Caco-2 (cell line): ENCODE measurements around the gene TMEM109. TPM values are rescaled to one million over a fixed set of nuclear protein-coding genes. Genes with fewer than 3 reads are reported as not detected.

Source experiments
- BruUV-seq: library from RNA; stranded (reverse); fragments of 400-500 nt; replicated peaks from 2 replicates; lab custom pipeline; 2021; lab: Mats Ljungman, UMichigan
- CTCF ChIA-PET: fragments of 300-600 bp; sonication (Branson Sonifier 250); formaldehyde crosslinking; loops from one replicate; lab custom pipeline; 2022; ENCODE audit warnings: antibody characterized with exemption; lab: Charles Lee
- POLR2A ChIA-PET: fragments of 300-600 bp; sonication (Branson Sonifier 250); formaldehyde crosslinking; loops from one replicate; lab custom pipeline; 2022; ENCODE audit warnings: antibody characterized with exemption; lab: Charles Lee
- DNase-seq, 2 experiments: peaks; one replicate each; pipeline versions ENCODE4 v3.0.0 to v3.0.0-alpha.2; 2020 to 2022
- H3K27me3 ChIP-seq: replicated peaks from 2 replicates; pipeline ENCODE4 v1.6.0; 2011; ENCODE audit warnings: low read length; ENCODE audit not compliant: control insufficient read depth, insufficient read depth
- H3K36me3 ChIP-seq: 2 replicates; pipeline ENCODE4 v1.5.1; 2011; ENCODE audit warnings: low read length; ENCODE audit not compliant: control insufficient read depth, insufficient read depth
- H3K4me1 ChIP-seq: fragments of 250-450 bp; sonication (Bioruptor Pico); 2 replicates; pipeline ENCODE4 v1.5.1; 2020; ENCODE audit warnings: mild to moderate bottlenecking
- H3K4me3 ChIP-seq: 2 replicates; pipeline ENCODE4 v1.5.1; 2011; ENCODE audit warnings: low read depth, mild to moderate bottlenecking, control low read depth, low read length
- H3K9me3 ChIP-seq: fragments of 250-450 bp; sonication (Bioruptor Pico); 2 replicates; pipeline ENCODE4 v1.5.1; 2020; ENCODE audit warnings: mild to moderate bottlenecking, moderate library complexity
- H3K27ac Mint-ChIP-seq: one replicate; pipeline ENCODE4 v1.8.0; 2022; ENCODE audit warnings: mixed read lengths; ENCODE audit not compliant: unreplicated experiment
- H3K27me3 Mint-ChIP-seq: one replicate; pipeline ENCODE4 v1.8.0; 2022; ENCODE audit warnings: mixed read lengths; ENCODE audit not compliant: insufficient read depth, unreplicated experiment
- H3K36me3 Mint-ChIP-seq: one replicate; pipeline ENCODE4 v1.8.0; 2022; ENCODE audit warnings: mild to moderate bottlenecking, mixed read lengths; ENCODE audit not compliant: insufficient read depth, unreplicated experiment
- H3K4me1 Mint-ChIP-seq: one replicate; pipeline ENCODE4 v1.8.0; 2022; ENCODE audit warnings: low read depth, mixed read lengths; ENCODE audit not compliant: unreplicated experiment
- H3K4me3 Mint-ChIP-seq: one replicate; pipeline ENCODE4 v1.8.0; 2022; ENCODE audit warnings: mild to moderate bottlenecking, moderate library complexity, mixed read lengths; ENCODE audit not compliant: unreplicated experiment
- H3K9me3 Mint-ChIP-seq: one replicate; pipeline ENCODE4 v1.8.0; 2022; ENCODE audit warnings: mixed read lengths; ENCODE audit not compliant: unreplicated experiment
- intact Hi-C: fragments of 100-400 bp; cut with micrococcal nuclease; formaldehyde crosslinking; loops from one replicate; pipeline ENCODE4 v1.10.0; 2022; ENCODE audit not compliant: unreplicated experiment
- total RNA-seq: library from RNA; stranded (reverse); gene quantifications from 2 replicates; pipeline ENCODE4 v1.2.3, GENCODE V29; 2022
- TF ChIP-seq, protein P1 (sequence below), 2 experiments: fragments of 200-600 bp in 1 of 2; IDR thresholded peaks; 1 replicate in 1 of 2; 2 replicates in 1 of 2; pipeline versions ENCODE4 v1.5.1 to v1.8.0; 2011 to 2022; ENCODE audit warnings: antibody characterized with exemption in 1 of 2, control low read depth in 1 of 2, inconsistent platforms in 1 of 2, low read depth in 1 of 2, low read length in 1 of 2, mild to moderate bottlenecking in 1 of 2, moderate library complexity in 1 of 2; ENCODE audit not compliant: insufficient read depth in 1 of 2, severe bottlenecking in 1 of 2, unreplicated experiment in 1 of 2

Gene TMEM109
- total RNA-seq, 1 experiment from 2014 or later, result 91.9 TPM

DNA sequence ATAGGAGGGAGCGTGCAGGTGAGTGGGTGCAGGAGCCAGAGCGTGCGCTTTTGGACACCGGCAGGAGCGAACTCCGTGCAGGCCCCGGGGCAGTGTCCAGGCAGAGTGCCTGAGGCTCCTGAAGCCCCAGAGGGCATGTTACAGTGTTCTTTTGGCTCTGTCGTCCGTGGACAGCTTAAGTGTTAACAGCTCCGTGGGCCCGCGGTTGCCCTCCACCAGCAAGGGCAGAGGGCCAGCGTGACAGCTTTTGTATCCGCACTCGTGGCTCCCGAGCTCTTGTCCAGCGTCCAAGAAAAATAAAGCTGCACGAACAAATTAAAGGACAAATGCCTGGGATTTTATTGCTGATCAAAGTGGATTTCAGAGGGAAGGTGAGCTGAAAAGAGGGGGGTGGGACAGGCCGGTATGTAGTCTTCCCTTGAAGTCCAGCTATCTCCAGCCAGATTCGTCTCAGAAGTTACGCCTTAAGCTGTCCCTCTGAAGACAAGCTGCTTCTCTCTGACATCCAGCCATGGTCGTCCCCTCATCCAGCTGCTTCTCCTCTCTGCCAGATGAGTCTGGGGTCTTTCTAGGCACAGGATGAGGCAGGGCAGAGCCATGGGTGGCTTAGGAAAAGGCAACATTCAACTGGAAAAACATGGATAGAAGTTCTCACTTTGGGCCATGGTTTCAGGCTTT is 968 bp upstream of the TMEM109 start:
- H3K27ac Mint-ChIP-seq, result peak overlapping the region; percentile 91
- no TSS peak for BruUV-seq
- TF ChIP-seq, protein P1, sequence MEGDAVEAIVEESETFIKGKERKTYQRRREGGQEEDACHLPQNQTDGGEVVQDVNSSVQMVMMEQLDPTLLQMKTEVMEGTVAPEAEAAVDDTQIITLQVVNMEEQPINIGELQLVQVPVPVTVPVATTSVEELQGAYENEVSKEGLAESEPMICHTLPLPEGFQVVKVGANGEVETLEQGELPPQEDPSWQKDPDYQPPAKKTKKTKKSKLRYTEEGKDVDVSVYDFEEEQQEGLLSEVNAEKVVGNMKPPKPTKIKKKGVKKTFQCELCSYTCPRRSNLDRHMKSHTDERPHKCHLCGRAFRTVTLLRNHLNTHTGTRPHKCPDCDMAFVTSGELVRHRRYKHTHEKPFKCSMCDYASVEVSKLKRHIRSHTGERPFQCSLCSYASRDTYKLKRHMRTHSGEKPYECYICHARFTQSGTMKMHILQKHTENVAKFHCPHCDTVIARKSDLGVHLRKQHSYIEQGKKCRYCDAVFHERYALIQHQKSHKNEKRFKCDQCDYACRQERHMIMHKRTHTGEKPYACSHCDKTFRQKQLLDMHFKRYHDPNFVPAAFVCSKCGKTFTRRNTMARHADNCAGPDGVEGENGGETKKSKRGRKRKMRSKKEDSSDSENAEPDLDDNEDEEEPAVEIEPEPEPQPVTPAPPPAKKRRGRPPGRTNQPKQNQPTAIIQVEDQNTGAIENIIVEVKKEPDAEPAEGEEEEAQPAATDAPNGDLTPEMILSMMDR (IDR thresholded peaks at IDR 0.05; ENCODE audit: insufficient read depth in 1 of 2, low read depth in 1 of 2, low read length in 1 of 2, severe bottlenecking in 1 of 2, unreplicated experiment in 1 of 2), result no peak
- ChIA-PET POLR2A (interaction anchor here (0.8 to 1.3 kb wide), 5 partner anchors 8 to 255 kb away, joined by 3 to 12 read pairs (median 3); partner anchors contain the start of genes TMEM132A and VPS37C), CTCF (interaction anchor here (0.7 to 1.5 kb wide), 5 partner anchors 7 to 213 kb away, joined by 3 to 10 read pairs (median 5); no protein-coding TSS in a partner anchor)
- intact Hi-C loops, result no loop called here
- H3K4me1 ChIP-seq, result peaks cover 16% of the 10 kb centered on the region
- peak in 1 of 2 experiments; percentile 30 for DNase-seq
- no peaks in the 10 kb centered on the region for H3K9me3 ChIP-seq
- H3K36me3 Mint-ChIP-seq, result peaks cover 7% of the 10 kb centered on the region
- H3K4me3 ChIP-seq, result no peak overlapping the region; the same call in 1 of the 2 replicates
- H3K4me3 Mint-ChIP-seq, result peak overlapping the region; percentile 92
- no peaks in the 10 kb centered on the region for H3K9me3 Mint-ChIP-seq
- peaks cover 3% of the 10 kb centered on the region for H3K27me3 Mint-ChIP-seq
- H3K36me3 ChIP-seq, result no peaks in the 10 kb centered on the region
- H3K4me1 Mint-ChIP-seq, result peaks cover 7% of the 10 kb centered on the region
- no peaks in the 10 kb centered on the region for H3K27me3 ChIP-seq

DNA sequence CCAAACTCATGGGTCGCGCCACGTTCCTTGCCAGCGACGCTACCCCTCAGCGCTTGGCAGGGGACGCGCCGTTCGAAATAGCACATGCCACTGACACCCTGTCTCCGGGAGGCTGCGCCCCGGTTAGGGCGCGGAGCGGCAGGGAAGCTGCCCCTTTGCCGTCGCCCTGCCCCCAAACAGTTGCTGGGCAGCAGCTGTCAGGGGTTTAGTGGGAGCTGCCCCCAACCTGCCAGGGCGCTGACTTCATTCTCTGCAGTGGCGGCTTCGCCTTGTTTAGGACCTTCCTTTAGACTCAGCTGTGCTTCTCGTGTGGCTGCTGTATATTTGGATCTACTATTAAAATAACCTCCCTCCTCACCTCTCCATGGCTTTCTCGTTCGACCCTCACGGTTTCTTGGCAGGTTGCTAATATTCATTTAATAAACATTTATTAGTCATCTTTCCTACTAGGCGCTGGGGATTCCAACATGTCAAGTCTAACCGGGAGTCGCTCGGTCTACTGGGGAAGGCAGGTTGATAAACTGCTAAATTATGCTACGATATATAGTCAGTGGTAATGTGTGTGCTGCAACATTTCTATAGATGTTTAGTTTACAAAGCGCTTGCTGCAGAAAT is 782 bp downstream of the TMEM109 start:
- ChIA-PET CTCF (interaction anchor here (1.0 to 1.5 kb wide), 4 partner anchors 8 to 25 kb away, joined by 3 to 10 read pairs (median 6); partner anchors contain the start of gene PRPF19), POLR2A (interaction anchor here (0.8 to 1.3 kb wide), 4 partner anchors 9 to 254 kb away, joined by 3 to 5 read pairs (median 3); no protein-coding TSS in a partner anchor)
- peaks cover 10% of the 10 kb centered on the region for H3K36me3 Mint-ChIP-seq
- peaks cover 7% of the 10 kb centered on the region for H3K4me1 Mint-ChIP-seq
- peak overlapping the region; percentile 91 for H3K27ac Mint-ChIP-seq
- H3K9me3 Mint-ChIP-seq, result no peaks in the 10 kb centered on the region
- TF ChIP-seq, protein P1 (IDR thresholded peaks at IDR 0.05; ENCODE audit: insufficient read depth in 1 of 2, low read depth in 1 of 2, low read length in 1 of 2, severe bottlenecking in 1 of 2, unreplicated experiment in 1 of 2), result no peak
- DNase-seq, result peak in 1 of 2 experiments; percentile 34
- peaks cover 3% of the 10 kb centered on the region for H3K27me3 Mint-ChIP-seq
- H3K27me3 ChIP-seq, result no peaks in the 10 kb centered on the region
- no TSS peak for BruUV-seq
- H3K4me3 Mint-ChIP-seq, result peak overlapping the region; percentile 92
- H3K4me1 ChIP-seq, result peaks cover 28% of the 10 kb centered on the region
- no peaks in the 10 kb centered on the region for H3K36me3 ChIP-seq
- intact Hi-C loops, result loop anchor here (1.0 to 5.0 kb wide), 2 partner anchors 10 to 213 kb away; partner anchors contain the start of gene TMEM132A
- H3K9me3 ChIP-seq, result no peaks in the 10 kb centered on the region
- H3K4me3 ChIP-seq, result peak overlapping the region; percentile 77
